K562 (cell line): ENCODE results near the gene CFAP97D2. TPM values are rescaled to one million over a fixed set of nuclear protein-coding genes. Genes with fewer than 3 reads are reported as not detected.

ENCODE experiments used
- ATAC-seq: fragments of 200-7000 bp; cut with Tn5 transposase; 3 replicates; pipeline ENCODE4 v1.9.1; 2020; ENCODE audit warnings: moderate library complexity
- BruUV-seq: library from RNA; stranded (reverse); fragments of 400-500 nt; replicated peaks from 2 replicates; lab custom pipeline; 2021; lab: Mats Ljungman, UMichigan
- CTCF ChIA-PET: fragments of 300-600 bp; formaldehyde crosslinking; extraction: SDS; loops from one replicate; lab custom pipeline; 2021; ENCODE audit warnings: low intra/inter-chr PET ratio; lab: Yijun Ruan, JAX
- POLR2A ChIA-PET: fragments of 300-600, 350-650 bp; sonication (Branson Sonifier 250); formaldehyde crosslinking; extraction: SDS; loops from one replicate; lab custom pipeline; 2021; ENCODE audit warnings: antibody characterized with exemption, inconsistent platforms; lab: Yijun Ruan, JAX
- DNase-seq, 4 experiments: peaks; one replicate each; pipeline versions ENCODE4 v3.0.0 to v3.0.0-alpha.2; 2011 to 2018; ENCODE audit warnings: low spot score in 3 of 4, mixed read lengths in 3 of 4; ENCODE audit errors: extremely low read depth in 1 of 4
- FAIRE-seq: peaks from 2 replicates; lab custom pipeline; 2011; peaks lifted over from hg19 to GRCh38; lab: Jason Lieb, UNC
- H2AFZ ChIP-seq: 2 replicates; pipeline ENCODE4 v1.6.0; 2011; ENCODE audit warnings: low read depth, low read length, control low read depth, inconsistent platforms
- H3K27ac ChIP-seq: fragments of 200-600 bp; 3 replicates; pipeline ENCODE4 v1.8.0; 2011; ENCODE audit warnings: low read depth, mild to moderate bottlenecking, control low read depth, inconsistent platforms, low read length, moderate library complexity, mixed read lengths; ENCODE audit errors: extremely low read depth
- H3K27me3 ChIP-seq, 2 experiments: fragments of 300-600 bp in 1 of 2; 2 replicates in 1 of 2; 3 replicates in 1 of 2; pipeline versions ENCODE4 v1.6.0 to v1.8.0; 2011; ENCODE audit warnings: inconsistent platforms in 2 of 2, low read length in 2 of 2, mild to moderate bottlenecking in 1 of 2, mixed read lengths in 1 of 2, moderate library complexity in 1 of 2; ENCODE audit not compliant: control insufficient read depth in 2 of 2, insufficient read depth in 2 of 2
- H3K36me3 ChIP-seq: fragments of 300-600 bp; 3 replicates; pipeline ENCODE4 v1.8.0; 2011; ENCODE audit warnings: mild to moderate bottlenecking, low read length, inconsistent platforms; ENCODE audit not compliant: control insufficient read depth, insufficient read depth
- H3K4me1 ChIP-seq, 2 experiments: fragments of 200-600 bp in 1 of 2; replicated peaks in 1 of 2; 2 replicates in 1 of 2; 3 replicates in 1 of 2; pipeline versions ENCODE4 v1.5.1 to v1.8.0; 2011; ENCODE audit warnings: inconsistent platforms in 2 of 2, low read length in 2 of 2, mild to moderate bottlenecking in 1 of 2, mixed read lengths in 1 of 2, moderate library complexity in 1 of 2; ENCODE audit not compliant: control insufficient read depth in 2 of 2, insufficient read depth in 2 of 2
- H3K4me2 ChIP-seq: 2 replicates; pipeline ENCODE4 v1.6.1; 2011; ENCODE audit warnings: low read length, control low read depth, inconsistent platforms, mixed read lengths; ENCODE audit not compliant: insufficient read depth
- H3K4me3 ChIP-seq: fragments of 200-600 bp; sonication (generic), shearing (Covaris generic); 2 replicates; pipeline ENCODE4 v1.5.1; 2016; ENCODE audit warnings: control low read depth, inconsistent platforms
- H3K79me2 ChIP-seq: fragments of 200-600 bp; 3 replicates; pipeline ENCODE4 v1.8.0; 2011; ENCODE audit warnings: low read length, inconsistent platforms; ENCODE audit not compliant: control insufficient read depth, insufficient read depth
- H3K9ac ChIP-seq, 2 experiments: 2 replicates each; pipeline versions ENCODE4 v1.6.0 to v1.6.1; 2011; ENCODE audit warnings: low read depth in 2 of 2, low read length in 2 of 2, control low read depth in 1 of 2, inconsistent platforms in 1 of 2, mild to moderate bottlenecking in 1 of 2, mixed read lengths in 1 of 2; ENCODE audit not compliant: insufficient read depth in 1 of 2
- H3K9me1 ChIP-seq: one replicate; pipeline ENCODE4 v1.6.0; 2011; ENCODE audit warnings: inconsistent platforms, mild to moderate bottlenecking, low read length, moderate library complexity; ENCODE audit not compliant: control insufficient read depth, insufficient read depth
- H3K9me3 ChIP-seq: replicated peaks from 2 replicates; pipeline ENCODE4 v1.5.1; 2011; ENCODE audit warnings: low read depth, low read length, inconsistent platforms; ENCODE audit not compliant: control insufficient read depth, insufficient read depth
- H4K20me1 ChIP-seq: replicated peaks from 2 replicates; pipeline ENCODE4 v1.6.1; 2011; ENCODE audit warnings: low read length, inconsistent platforms, mixed read lengths; ENCODE audit not compliant: control insufficient read depth, insufficient read depth
- EGR1 ChIP-seq: fragments of 450-650 bp; conservative IDR thresholded peaks from 2 replicates; pipeline ENCODE4 v1.6.1; 2017; ENCODE audit warnings: mild to moderate bottlenecking
- ELK1 ChIP-seq: sonication (generic); formaldehyde crosslinking; IDR thresholded peaks from 2 replicates; pipeline ENCODE4 v1.8.1; 2022; ENCODE audit warnings: missing genetic modification reagents
- FOXJ2 ChIP-seq: fragments of 200-800 bp; sonication (Bioruptor generic); IDR thresholded peaks from 2 replicates; pipeline ENCODE4 v1.6.1; 2016; ENCODE audit warnings: missing genetic modification characterization, missing compliant biosample characterization
- GABPA ChIP-seq: fragments of 200-800 bp; sonication (Bioruptor generic); conservative IDR thresholded peaks from 2 replicates; pipeline ENCODE4 v1.6.1; 2016; ENCODE audit warnings: low read depth, missing genetic modification characterization, missing compliant biosample characterization
- IRF2 ChIP-seq: sonication (generic); formaldehyde crosslinking; IDR thresholded peaks from 2 replicates; pipeline ENCODE4 v1.8.1; 2022; ENCODE audit warnings: mild to moderate bottlenecking, missing genetic modification reagents
- KDM1A ChIP-seq, 2 experiments: fragments of 450-650 bp; IDR thresholded peaks; 2 replicates each; pipeline ENCODE4 v1.6.1; 2016; ENCODE audit warnings: mild to moderate bottlenecking in 2 of 2
- NCOA1 ChIP-seq: fragments of 450-650 bp; IDR thresholded peaks from 2 replicates; pipeline ENCODE4 v1.6.1; 2016; ENCODE audit warnings: low read depth
- NCOR1 ChIP-seq: fragments of 450-650 bp; IDR thresholded peaks from 2 replicates; pipeline ENCODE4 v1.6.1; 2016; ENCODE audit warnings: mild to moderate bottlenecking, moderate library complexity
- POU5F1 ChIP-seq: fragments of 150-350 bp; IDR thresholded peaks from 2 replicates; pipeline ENCODE4 v1.6.1; 2014; ENCODE audit warnings: borderline replicate concordance, low read length, low read depth, mild to moderate bottlenecking; ENCODE audit not compliant: partially characterized antibody
- PTTG1 ChIP-seq: fragments of 450-650 bp; IDR thresholded peaks from 2 replicates; pipeline ENCODE4 v1.6.1; 2016; ENCODE audit warnings: low read depth, mild to moderate bottlenecking, missing genetic modification characterization, missing compliant biosample characterization
- SMARCC2 ChIP-seq: fragments of 450-650 bp; IDR thresholded peaks from 2 replicates; pipeline ENCODE4 v1.6.1; 2017; ENCODE audit warnings: antibody characterized with exemption, moderate library complexity, mild to moderate bottlenecking, low read depth
- STAG1 ChIP-seq: sonication (generic); formaldehyde crosslinking; IDR thresholded peaks from 2 replicates; pipeline ENCODE4 v1.5.0; 2020; ENCODE audit warnings: missing genetic modification reagents, borderline replicate concordance
- VEZF1 ChIP-seq: fragments of 200-800 bp; sonication (Bioruptor generic); IDR thresholded peaks from 2 replicates; pipeline ENCODE4 v1.6.1; 2017; ENCODE audit warnings: missing genetic modification characterization, missing compliant biosample characterization
- ZBTB1 ChIP-seq: sonication (generic); formaldehyde crosslinking; IDR thresholded peaks from 2 replicates; pipeline ENCODE4 v1.8.1; 2023; ENCODE audit warnings: missing genetic modification reagents, low read depth, mild to moderate bottlenecking, borderline replicate concordance
- ZNF23 ChIP-seq: fragments of 250-450 bp; sonication (Bioruptor Pico); IDR thresholded peaks from 2 replicates; pipeline ENCODE4 v1.4.0; 2020; ENCODE audit warnings: mild to moderate bottlenecking
- WGBS: fragments of 100-300 bp; shearing (Covaris generic); methylation state at CpG from one replicate; pipeline ENCODE4 v1.1.6; 2016; ENCODE audit warnings: low coverage, mixed read lengths; ENCODE audit not compliant: insufficient coverage; ENCODE audit errors: missing lambda C conversion rate; 5-methylcytosine and 5-hydroxymethylcytosine counted together
- in situ Hi-C: fragments of 300-500 bp; cut with MboI; formaldehyde crosslinking; loops from 4 replicates; pipeline ENCODE4 v1.15.0; 2018; ENCODE audit warnings: inconsistent platforms, mixed read lengths
- intact Hi-C: fragments of 100-400 bp; cut with micrococcal nuclease; formaldehyde crosslinking; loops from 2 replicates; pipeline ENCODE4 v1.14.2; 2022
- polyA plus RNA-seq, 8 experiments: library from polyadenylated mRNA; depleted of rRNA in 4 of 8; stranded (reverse) in 5 of 8; unstranded in 3 of 8; fragments of >200 nt; fragmentation: Nextera tagmentation in 2 of 8; fragmentation: Illumina TruSeq in 1 of 8; extraction: Ambion mirVana in 2 of 8; extraction: Trizol in 1 of 8; gene quantifications; 2 replicates each; pipeline versions ENCODE4 v1.2.1 to v1.2.3, GENCODE V29; 2011 to 2014; ENCODE audit warnings: inconsistent platforms in 1 of 8, missing spikeins in 1 of 8
- total RNA-seq, 7 experiments: library from RNA; depleted of rRNA in 6 of 7; stranded (reverse); fragments of >200 nt in 6 of 7; fragmentation: Illumina TruSeq in 2 of 7; extraction: Trizol in 2 of 7; gene quantifications; 2 replicates each; pipeline versions ENCODE4 v1.2.1 to v1.2.3, GENCODE V29; 2011 to 2021; ENCODE audit warnings: low replicate concordance in 1 of 7

The CFAP97D2 gene
- total and polyA plus RNA-seq, 9 of the 15 experiments (the other 6 are each of a cell fraction or from before 2014, with no cell fraction given) = not detected

- in situ Hi-C loops = no loop called here
- TF ChIP-seq NCOA1 (no peak), FOXJ2 (no peak), VEZF1 (CRISPR knock-in tag) (peak; percentile 32; the same call in 1 of the 2 replicates), EGR1 (no peak), NCOR1 (no peak), PTTG1 (tag) (no peak), ZNF23 (CRISPR knock-in tag) (no peak), IRF2 (CRISPR knock-in tag) (no peak), ZBTB1 (no peak), ELK1 (CRISPR knock-in tag) (no peak), SMARCC2 (no peak), KDM1A (IDR thresholded peaks at IDR 0.05) (peak in 1 of 2 experiments; percentile 65; a peak in 1 of 4 replicates), GABPA (tag) (no peak), POU5F1 (no peak), STAG1 (CRISPR knock-in tag) (no peak)
- H3K9ac ChIP-seq = no peak overlapping the region
- no peak overlapping the region for H3K27ac ChIP-seq
- H3K9me3 ChIP-seq = no peaks in the 10 kb centered on the region
- no peak for DNase-seq
- no peaks in the 10 kb centered on the region for H3K27me3 ChIP-seq
- intact Hi-C loops = loop anchor here (1.0 to 5.0 kb wide), 2 partner anchors 274 to 408 kb away; no protein-coding TSS in a partner anchor
- CTCF ChIA-PET = interaction anchor here (1.1 to 2.7 kb wide), 2 partner anchors 274 to 495 kb away, joined by 3 to 26 read pairs; no protein-coding TSS in a partner anchor
- H3K4me1 ChIP-seq = peaks cover 23% of the 10 kb centered on the region in 2 experiments; a peak in 4 of 5 replicates
- POLR2A ChIA-PET = no interaction called here
- BruUV-seq = no TSS peak
- no peaks in the 10 kb centered on the region for H3K9me1 ChIP-seq
- H3K4me3 ChIP-seq = no peak overlapping the region
- no peaks in the 10 kb centered on the region for H3K79me2 ChIP-seq
- H3K4me2 ChIP-seq = no peak overlapping the region
- no peak for ATAC-seq
- WGBS = 67% methylated on average over 2 of the region's 8 CpGs
- H3K36me3 ChIP-seq = no peaks in the 10 kb centered on the region
- no peak overlapping the region for H2AFZ ChIP-seq
- no peak for FAIRE-seq
- H4K20me1 ChIP-seq = no peaks in the 10 kb centered on the region
Observed at GRCh38 chr13:114225610-114226009, 46.6 kb downstream of the CFAP97D2 start.
